GM21381 (cell line): ENCODE measurements around the gene NODAL.

ENCODE experiments used
- ATAC-seq: cut with Tn5 transposase; IDR thresholded peaks from one replicate; pipeline ENCODE4 v1.9.1; 2021; ENCODE audit warnings: mild to moderate bottlenecking, moderate library complexity; ENCODE audit not compliant: unreplicated experiment

The NODAL gene

DNA sequence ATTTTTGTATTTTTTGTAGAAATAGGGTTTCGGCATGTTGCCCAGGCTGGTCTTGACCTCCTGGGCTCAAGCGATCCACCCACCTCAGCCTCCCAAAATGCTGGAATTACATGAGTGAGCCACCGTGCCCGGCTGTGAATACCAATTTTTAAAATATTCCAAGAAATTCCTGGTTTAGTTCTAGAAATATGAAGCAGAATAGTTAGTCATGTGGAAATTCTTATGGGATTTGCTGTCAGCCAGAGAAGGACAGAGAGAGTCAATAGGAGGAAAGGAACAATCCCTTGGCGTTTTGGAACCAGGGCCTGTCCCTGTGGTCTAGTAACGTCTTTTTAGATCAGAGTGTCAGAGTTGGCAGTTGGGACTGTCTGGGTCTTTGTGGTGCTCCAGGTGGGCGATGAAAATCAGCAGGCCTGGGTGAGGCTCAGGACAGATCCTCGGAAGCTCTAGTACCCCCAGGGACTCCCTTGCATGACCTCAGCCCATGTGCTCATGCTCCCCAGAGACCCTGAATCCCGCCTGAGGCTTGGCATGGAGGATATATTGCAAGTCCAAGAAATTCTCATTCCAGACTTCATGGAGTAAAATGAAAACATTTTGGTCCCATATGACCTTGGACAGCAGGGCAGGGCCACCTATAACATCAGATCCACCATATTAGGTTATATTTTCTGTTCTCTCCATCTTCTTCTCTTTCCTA lies 7.8 kb downstream of the NODAL start:
- ATAC-seq: no peak

DNA sequence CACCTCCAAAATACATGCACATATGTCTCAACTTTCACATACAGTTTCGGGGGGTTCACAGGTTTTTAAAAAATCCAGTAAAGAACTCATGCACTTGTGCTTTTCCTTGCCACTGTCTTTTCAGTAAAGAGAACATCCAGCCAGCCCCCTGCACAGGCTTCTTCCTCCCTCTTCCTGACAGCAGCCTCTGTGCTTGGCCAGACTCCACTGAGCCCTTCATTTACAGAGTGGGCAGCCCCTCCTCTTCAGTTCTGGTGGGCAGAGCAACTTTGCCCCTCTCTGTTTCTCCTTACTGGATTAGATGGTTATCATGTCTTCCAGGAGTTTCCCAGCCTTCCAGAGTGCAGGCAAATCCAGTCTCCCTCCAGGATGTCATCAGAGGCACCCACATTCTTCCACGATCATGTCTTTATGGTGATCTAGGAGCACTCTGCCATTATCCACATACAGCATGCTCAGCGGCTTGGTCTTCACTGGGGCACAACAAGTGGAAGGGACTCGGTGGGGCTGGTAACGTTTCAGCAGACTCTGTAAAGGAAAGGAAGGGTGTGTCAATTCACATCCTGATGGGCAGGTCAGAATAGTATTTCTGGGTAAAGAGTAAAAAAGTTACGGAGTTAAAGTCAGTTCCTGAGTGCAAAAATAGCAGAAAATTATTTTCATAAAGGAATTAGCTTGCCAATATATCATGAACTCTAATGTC lies 8.8 kb downstream of the NODAL start:
- ATAC-seq: no peak

DNA sequence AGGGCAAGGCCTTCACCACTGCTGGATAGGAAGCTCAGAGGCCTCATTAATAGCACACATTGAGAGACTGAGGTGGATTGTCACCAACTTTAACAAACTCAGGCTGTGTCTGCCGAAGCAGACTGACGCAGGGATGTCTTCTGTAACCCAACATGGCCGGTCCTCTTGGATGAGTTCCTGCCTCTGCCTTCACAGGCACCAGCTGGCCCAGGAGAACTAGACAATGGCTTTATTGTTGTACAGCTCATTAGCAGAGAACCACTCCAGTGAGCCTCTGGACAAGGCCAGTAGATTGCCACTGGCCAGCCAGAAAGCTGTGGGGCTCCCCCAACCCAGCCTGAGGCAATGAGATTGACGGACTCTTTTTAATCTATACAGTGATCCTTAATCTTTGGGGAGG lies 9.4 kb downstream of the NODAL start:
- no peak for ATAC-seq

DNA sequence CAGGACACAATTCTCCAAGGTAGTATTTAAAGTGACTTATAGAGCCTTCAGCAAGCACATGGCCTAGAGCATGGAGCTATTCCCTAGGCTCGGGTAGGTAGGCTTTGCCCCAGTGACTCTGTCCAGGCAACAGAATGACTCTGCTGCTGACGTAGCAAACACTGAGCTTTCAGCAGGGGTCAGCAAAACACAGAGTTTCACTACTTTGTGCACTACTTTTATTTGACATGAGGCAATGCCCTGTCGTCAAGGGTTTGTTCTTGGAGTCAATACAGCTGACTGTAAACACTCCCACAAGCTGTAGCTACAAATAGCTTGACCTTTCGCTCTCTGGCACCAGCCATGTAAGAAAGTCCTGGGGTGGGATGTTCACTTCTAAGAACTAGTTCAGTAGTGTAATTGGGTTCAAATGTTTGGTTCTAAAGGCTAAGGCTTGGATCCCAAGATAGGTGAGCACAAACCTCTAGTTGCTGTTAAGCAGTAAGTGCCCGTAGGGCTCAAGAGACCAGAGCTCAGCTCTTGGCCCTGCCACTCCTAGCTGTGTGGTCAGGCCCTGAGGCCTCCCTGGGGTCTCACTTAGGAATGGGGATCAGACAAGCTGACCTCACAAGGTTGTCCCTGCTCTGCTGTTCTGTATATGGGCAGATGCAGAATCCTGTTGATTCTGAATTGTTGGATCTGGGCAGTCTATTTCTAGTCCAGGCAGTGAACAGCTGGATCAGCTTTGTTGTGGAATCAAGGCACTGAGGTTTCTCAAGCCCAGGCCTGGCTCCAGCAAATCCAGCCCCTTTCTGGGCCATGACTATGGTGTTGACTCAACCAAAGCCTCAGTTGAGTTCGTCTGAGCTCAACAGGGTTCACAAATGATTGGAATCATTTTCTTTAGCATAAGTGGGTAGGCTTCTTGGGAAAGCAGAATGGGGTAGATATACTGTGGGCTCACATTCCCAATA lies 10.7 kb downstream of the NODAL start:
- ATAC-seq: no peak

DNA sequence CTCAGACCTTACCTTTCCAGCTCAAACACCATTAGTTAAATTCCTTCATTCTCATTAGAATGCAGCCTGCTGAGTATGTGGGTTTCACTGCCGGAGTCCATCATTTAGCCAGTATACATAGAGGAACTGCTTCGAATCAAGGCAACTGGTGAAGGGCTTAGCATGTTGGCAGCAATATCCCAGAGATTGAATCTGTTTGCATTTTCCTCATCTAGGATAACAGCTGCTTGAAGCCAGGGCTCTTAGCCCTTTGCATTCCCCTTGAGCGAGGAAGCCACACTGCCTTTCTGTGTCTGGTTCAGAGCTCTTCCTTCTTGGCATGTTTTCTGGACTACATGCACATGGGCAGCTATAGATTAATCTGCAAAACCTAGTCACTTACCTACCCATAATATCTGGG lies 14.7 kb downstream of the NODAL start:
- no peak for ATAC-seq

DNA sequence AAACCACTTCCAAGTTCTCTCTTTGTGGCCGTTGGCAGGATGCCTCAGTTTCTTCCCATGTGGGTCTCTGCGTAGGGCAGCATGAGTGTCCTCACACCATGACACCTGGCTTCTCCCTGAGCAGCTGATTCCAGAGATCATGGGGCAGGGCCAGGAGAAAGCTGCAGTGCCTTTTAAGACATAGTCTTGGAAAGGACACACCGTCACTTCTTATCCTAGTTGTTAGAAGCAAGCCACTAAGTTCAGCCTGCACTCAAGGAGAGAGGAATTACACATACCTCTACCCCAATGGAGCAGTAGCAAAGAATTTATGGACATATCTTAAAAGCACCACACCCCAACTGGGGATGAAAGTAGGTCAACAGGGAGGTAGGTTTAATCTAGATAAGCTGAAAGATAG lies 16.4 kb downstream of the NODAL start:
- no peak for ATAC-seq

DNA sequence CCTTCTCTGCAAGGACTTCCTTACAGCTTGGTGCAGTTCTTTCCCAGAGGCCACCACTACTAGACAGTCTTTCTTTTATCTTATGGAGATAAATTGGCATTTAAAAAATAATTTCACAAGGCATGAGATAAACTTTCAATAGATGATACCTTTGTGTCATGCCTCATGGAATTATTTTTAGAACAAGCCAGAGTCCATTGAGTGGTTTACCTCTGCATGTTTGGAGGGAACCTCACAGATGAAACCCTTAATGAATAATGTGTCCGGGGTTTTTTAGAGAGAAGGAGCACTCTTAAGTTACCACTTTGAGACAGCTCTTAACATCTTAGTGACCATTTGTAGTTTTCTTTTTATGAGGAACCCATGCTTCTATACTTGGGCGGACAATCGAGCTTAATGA lies 17.2 kb downstream of the NODAL start:
- ATAC-seq: no peak

DNA sequence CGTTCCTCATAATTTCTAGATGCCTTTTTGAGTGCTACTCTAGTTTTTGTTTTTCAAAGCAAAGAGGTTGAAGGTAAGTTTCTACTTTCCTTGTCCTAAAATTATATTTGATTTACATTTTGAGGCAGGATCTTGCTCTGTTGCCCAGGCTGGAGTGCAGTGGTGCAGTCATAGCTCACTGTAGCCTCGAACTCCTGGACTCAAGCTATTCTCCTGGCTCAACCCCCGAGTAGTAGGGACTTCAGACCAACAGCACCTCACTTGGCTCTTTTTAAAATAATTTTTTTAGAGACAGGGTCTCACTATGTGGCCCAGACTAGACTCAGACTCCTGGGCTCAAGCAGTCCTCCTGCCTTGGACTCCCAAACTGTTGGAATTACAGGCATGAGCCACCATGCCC lies 22.8 kb downstream of the NODAL start:
- no peak for ATAC-seq

DNA sequence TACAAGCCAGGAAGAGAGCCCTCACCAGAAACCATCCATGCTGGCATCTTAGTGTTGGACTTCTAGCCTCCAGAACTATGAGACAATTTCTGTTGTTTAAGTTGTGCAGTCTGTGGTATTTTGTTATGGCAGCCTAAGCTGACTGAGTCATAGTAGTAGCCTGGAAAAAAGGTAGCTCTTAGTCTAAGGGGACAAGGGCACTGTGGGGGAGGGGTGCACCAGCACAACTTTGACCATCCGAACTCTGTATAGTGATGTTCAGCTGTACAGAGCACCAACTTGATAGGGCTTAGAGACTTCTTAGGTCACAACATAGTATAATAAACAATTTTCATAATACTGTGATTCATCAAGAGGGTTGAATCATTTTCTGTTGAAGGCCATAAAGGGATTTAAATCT lies 23.3 kb downstream of the NODAL start:
- ATAC-seq: no peak

DNA sequence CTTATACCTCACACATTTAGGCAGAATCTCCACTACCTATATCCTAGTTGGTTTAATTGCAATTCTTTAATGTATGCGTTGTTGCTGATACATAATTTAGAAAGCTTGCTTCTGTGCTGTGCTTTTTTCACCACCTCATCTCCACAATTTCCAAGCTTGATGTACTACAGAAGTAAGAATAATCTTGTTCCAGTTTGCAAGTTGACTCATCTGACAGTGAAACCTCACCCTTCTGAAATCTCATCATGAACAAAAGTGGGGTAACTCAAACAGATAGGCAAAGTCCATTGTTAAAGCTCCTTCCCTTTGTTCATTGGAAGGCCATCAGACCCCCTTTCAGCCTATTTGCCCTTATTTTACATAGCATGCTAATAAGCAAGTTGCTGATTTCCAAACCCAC lies 23.9 kb downstream of the NODAL start:
- ATAC-seq: no peak

DNA sequence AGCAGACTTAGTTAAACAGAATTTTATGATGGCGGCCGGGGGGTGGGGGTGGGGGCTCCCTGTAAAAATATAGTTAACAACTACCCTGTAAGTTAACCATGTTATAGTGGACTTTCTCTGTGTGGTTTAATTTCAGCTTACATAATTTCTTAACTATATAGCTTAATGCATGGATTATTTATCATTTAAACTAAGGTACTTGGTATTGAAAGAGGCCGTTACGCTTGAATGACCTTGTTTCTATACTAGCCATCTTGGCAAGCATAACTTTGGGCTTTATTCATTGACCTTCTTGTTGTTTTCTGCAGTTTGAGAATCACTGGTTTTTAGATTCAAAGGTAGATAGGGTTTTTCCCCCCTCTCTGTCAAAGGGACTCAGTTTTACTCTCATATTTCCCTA lies 29.1 kb downstream of the NODAL start:
- no peak for ATAC-seq

DNA sequence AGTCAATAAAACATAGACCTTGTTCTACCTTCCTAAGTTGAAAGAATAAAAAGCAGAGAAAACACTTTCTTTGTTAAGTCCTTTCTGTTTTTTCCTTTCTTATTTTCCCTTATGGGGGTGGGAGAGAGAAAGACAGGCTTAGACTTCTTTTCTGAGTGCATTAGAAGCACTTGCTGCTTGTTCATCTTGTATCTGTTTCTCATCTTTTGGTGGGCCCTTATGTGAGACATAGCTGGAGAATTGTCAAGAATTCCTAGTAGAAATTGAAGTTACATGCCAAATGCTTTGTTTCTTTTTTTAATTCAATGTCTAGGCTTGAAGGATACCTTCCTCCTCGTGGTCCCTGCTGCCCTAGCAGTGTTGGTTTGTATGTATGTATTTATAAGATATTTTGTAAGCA lies 30.9 kb downstream of the NODAL start:
- no peak for ATAC-seq

DNA sequence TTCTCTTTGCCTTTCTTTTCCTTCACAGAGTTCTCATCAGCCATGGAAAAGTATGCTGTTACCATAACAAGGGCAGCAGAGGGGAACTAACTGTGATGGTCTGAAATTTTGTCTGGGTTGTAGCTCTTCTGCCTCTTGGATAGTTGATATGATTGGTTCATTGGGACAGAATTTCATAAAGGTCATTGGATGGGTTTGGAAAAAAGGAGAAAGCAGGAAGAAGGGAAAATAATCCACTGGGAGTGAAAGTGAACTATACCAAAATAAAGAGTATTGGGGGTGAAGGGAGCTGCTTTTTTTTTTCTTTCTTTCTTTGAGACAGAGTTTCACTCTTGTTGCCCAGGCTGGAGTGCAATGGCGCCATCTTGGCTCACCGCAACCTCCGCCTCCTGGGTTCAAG lies 31.7 kb downstream of the NODAL start:
- no peak for ATAC-seq

DNA sequence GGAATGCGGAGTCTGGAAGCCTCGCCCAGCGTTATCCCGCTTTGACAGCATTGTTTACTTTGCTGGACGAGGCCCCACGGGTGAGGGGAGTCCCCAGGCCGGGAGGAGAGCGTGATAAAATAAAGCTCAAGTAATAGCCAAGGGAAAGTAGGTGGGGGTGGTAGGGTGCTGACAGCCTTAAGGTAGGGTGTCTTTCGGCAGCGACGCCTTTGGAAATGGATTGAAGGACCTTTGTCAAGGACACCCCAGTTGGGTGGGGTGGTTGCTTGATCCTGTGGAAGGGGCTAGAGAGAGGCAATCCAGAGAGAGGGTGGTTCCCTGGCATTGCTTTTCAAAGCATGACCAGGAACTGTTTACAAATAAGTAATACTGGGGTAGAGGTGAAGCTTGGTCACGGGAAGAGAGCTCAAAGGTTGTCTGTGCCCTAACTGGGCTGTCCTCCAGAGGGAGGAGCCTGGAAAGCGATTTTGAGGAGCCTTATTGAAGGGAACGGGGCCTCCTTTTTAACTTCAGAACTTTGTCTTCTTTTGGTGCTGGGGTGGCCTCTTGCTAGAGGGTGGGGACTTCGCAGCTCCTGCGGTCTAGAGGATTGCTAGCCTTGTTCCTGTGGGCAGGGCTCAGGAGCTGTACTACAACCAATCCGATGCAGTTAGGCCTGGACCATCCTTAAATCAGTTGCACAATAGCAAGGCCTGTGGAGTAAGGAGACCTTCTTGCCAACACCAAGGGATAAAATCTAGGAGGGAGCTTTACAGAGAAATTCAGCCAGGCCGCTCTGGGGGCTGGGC lies 36.2 kb downstream of the NODAL start:
- peak; percentile 29 for ATAC-seq

DNA sequence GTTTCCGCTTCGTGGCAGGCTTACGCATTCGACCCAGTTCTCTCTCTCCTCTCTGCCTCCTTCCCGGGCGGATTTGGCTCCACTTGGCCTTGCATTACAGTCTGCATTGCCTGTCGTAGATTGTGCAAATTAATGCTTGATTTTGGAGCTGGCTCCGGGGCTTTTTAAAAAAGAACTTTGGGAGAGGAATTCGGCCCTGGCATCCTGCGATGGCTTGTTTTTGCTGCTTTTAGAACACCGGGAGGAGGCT lies 36.8 kb downstream of the NODAL start:
- no peak for ATAC-seq

DNA sequence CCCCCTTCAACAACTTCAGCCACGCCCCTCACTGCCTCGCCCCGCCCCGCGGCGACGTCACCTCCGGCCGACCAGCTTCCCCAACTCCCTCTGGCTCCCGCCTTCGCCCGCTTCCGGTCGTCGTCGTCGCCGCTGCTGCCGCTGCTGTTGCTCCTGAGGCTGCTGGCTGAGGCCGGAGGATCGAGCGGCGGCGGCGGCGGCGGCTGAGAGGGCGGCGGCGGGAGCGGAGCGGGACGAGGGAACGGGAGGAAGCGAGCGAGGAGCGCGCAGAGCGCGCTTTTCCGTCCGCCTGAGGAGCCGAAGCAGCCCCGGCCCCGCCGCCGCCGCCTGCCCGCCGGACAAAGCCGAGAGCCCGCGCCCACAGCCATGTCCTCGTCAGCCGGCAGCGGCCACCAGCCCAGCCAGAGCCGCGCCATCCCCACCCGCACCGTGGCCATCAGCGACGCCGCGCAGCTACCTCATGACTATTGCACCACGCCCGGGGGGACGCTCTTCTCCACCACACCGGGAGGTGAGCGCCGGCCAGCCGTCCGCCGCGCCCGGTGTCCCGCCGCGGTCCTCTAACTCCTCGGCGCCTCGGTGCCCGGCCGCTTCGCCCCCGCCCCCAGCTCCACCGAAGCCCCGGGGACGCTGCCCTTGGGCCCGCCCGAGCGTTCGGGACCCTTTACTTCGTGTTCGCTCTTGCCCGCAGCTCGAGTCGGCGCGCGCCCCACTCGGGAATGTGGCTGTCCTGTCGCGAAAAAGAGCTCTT lies 37.3 kb downstream of the NODAL start, which contains the start of gene EIF4EBP2:
Gene EIF4EBP2 (plus strand): TSS at position 110 of the 751 bp plus-strand sequence. CDS start 257 bp downstream, at position 367.
- peak; percentile 82 for ATAC-seq

DNA sequence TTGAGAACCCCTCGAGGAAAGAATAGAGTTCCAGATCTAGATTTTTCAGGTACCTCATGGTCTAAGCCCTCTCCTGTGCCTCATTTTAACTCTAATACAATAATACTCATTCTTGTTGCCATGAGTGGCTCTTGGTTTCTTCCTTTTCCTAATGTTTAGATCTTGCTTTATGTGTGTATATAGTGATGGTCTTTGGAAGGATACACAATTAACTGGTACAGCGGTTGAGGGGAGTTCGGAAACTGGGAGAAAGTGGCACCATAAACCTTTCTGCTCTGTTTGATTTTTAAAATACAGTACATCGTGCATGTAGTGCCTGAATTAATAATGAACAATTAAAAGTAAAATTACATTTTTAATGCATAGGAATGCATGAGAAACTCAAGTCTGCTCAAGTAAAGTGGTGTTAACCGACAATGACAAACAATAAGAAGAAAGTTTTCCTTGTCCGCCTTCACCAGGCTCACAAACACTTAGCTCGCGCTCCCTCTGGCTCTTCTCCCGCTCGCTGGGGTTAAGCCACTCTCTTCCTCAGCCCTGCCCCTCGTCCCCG lies 37.9 kb downstream of the NODAL start:
- ATAC-seq: peak; percentile 3

DNA sequence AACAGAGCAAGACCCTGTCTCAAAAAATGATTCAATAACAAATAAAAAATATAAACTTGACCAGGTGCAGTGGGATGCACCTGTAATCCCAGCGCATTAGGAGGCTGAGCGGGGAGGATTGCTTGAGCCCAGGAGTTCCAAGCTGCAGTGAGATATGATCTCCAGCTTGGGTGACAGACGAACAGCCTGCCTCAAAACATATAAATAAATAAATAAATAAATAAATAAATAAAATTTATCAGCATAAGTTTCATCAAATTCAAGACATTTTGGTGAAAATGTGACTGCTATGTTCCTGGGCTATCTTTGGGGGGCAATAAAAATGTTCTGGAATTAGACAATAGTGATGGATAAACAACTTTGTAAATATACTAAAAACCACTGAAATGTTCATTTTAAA lies 42.3 kb downstream of the NODAL start:
- ATAC-seq: no peak

DNA sequence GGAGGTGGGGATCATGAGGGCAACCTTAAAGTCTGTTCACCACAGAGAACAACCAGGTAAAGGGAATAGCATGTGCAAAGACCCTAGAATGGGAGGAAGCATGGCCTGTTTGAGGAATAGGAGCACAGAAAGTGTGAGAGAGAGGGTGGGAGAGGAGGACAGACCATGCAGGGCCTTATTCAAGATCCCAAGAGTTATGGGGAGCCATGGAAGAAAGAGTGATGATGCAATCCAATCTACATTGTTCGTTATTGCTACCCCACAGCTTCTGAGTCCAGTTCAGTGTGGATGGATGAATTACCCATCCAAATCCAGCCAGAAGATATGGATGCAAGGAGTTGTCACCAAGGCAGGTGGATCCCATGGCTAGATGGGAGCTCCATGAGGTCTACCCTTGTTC lies 45.3 kb downstream of the NODAL start:
- no peak for ATAC-seq

DNA sequence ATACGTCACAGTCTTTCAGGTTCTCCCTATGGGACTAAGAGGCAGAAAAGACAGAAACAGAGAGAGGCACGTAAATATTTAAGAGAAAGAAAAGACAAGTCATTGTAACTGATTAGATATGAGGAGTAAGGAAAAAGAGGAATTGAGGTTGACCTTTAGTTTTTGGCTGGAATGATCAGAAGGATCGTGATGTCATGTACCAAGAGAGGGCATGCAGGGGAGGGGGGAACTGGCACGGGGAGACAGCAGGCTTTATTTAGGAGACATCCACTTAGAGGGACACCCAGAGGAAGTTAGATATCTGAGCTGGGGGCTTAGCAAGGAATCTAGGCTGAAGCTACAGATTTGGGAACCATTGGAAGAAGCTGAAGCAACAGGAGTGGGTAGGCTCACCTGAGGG lies 49.8 kb downstream of the NODAL start:
- ATAC-seq: no peak
